OCI-LY1 (cell line): ENCODE results near the gene SARM1.

Experiments used
- CTCF ChIP-seq: fragments of 200-600 bp; sonication (generic), shearing (Covaris generic); IDR thresholded peaks from 2 replicates; pipeline ENCODE4 v1.5.1; 2017; ENCODE audit warnings: mild to moderate bottlenecking, antibody characterized with exemption, low read length, moderate library complexity, mixed read lengths
- EZH2 ChIP-seq: fragments of 200-600 bp; sonication (generic), shearing (Covaris generic); IDR thresholded peaks from 2 replicates; pipeline ENCODE4 v1.8.0; 2017; ENCODE audit warnings: borderline replicate concordance, mixed run types, mild to moderate bottlenecking, antibody characterized with exemption, low read length, moderate library complexity, mixed read lengths

- TF ChIP-seq CTCF (no peak), EZH2 (no peak)
These were observed 19.9 kb downstream of the SARM1 start for GRCh38 chr17:28391401-28391800.
